A549 (cell line): ENCODE data around the gene TMEM151A. TPM values are rescaled to one million over a fixed set of nuclear protein-coding genes. Genes with fewer than 3 reads are reported as not detected.
A peak's percentile ranks its signal among the peaks of the same experiment; 100 is the strongest.

Experiments
- ATAC-seq, 2 experiments: fragments of 200-7000 bp in 1 of 2; fragments of >200 bp in 1 of 2; cut with Nextera tagmentation in 1 of 2; cut with Tn5 transposase in 1 of 2; 3 replicates each; pipeline versions ENCODE4 v1.8.0 to v1.9.1; 2018 to 2020; ENCODE audit warnings: mild to moderate bottlenecking in 1 of 2, moderate library complexity in 1 of 2
- CTCF ChIA-PET: fragments of 300-600 bp; sonication (Branson Sonifier 250); formaldehyde crosslinking; extraction: SDS; loops from one replicate; lab custom pipeline; 2021; ENCODE audit warnings: antibody characterized with exemption, inconsistent platforms; lab: Yijun Ruan, JAX
- POLR2A ChIA-PET: fragments of 350-600 bp; formaldehyde crosslinking; extraction: SDS; loops from one replicate; lab custom pipeline; 2021; ENCODE audit warnings: antibody characterized with exemption, inconsistent platforms; lab: Yijun Ruan, JAX
- DNase-seq, 2 experiments: peaks; one replicate each; pipeline versions ENCODE4 v3.0.0 to v3.0.0-alpha.2; 2011 to 2016; ENCODE audit warnings: low read depth in 1 of 2, low spot score in 1 of 2
- FAIRE-seq: peaks from 2 replicates; lab custom pipeline; 2011; peaks lifted over from hg19 to GRCh38; lab: Jason Lieb, UNC
- H3K27ac ChIP-seq, 2 experiments: fragments of >200 bp; sonication (Bioruptor Twin); formaldehyde crosslinking; 3 replicates each; pipeline ENCODE4 v1.5.1; 2016 to 2017
- H3K4me1 ChIP-seq: fragments of >200 bp; sonication (Bioruptor Twin); formaldehyde crosslinking; 3 replicates; pipeline ENCODE4 v1.6.1; 2016
- H3K4me2 ChIP-seq: fragments of >200 bp; sonication (Bioruptor Twin); formaldehyde crosslinking; 3 replicates; pipeline ENCODE4 v1.6.1; 2016
- H3K4me3 ChIP-seq: fragments of >200 bp; sonication (Bioruptor Twin); formaldehyde crosslinking; 3 replicates; pipeline ENCODE4 v1.5.1; 2016
- H3K9me3 ChIP-seq: fragments of >200 bp; sonication (Bioruptor Twin); formaldehyde crosslinking; 3 replicates; pipeline ENCODE4 v1.6.1; 2016
- BHLHE40 ChIP-seq: IDR thresholded peaks from 2 replicates; pipeline ENCODE4 v1.6.1; 2012; ENCODE audit warnings: low read depth, low read length, inconsistent platforms
- CEBPB ChIP-seq, 2 experiments: fragments of >200 bp in 1 of 2; sonication (Bioruptor Twin) in 1 of 2; formaldehyde crosslinking in 1 of 2; IDR thresholded peaks; 2 replicates each; pipeline ENCODE4 v1.6.1; 2012 to 2016
- CHD2 ChIP-seq: fragments of 150-350 bp; IDR thresholded peaks from 2 replicates; pipeline ENCODE4 v1.6.1; 2014; ENCODE audit warnings: low read length; ENCODE audit not compliant: partially characterized antibody
- EHMT2 ChIP-seq: fragments of 200-600 bp; sonication (generic); IDR thresholded peaks from 2 replicates; pipeline ENCODE4 v1.6.1; 2016; ENCODE audit warnings: antibody characterized with exemption, low read depth, mild to moderate bottlenecking, moderate library complexity
- EP300 ChIP-seq, 2 experiments: fragments of >200 bp; sonication (Bioruptor Twin); formaldehyde crosslinking; IDR thresholded peaks; 2 replicates in 1 of 2; 3 replicates in 1 of 2; pipeline ENCODE4 v1.6.1; 2016 to 2017
- ESRRA ChIP-seq: fragments of 150-350 bp; IDR thresholded peaks from 2 replicates; pipeline ENCODE4 v1.6.1; 2014; ENCODE audit warnings: mild to moderate bottlenecking, low read length, borderline replicate concordance
- FOSB ChIP-seq: fragments of 250-450 bp; sonication (Bioruptor Pico); IDR thresholded peaks from 2 replicates; pipeline ENCODE4 v1.5.0; 2020; ENCODE audit warnings: mild to moderate bottlenecking, moderate library complexity
- HOXB13 ChIP-seq: fragments of 250-450 bp; sonication (Bioruptor Pico); IDR thresholded peaks from 2 replicates; pipeline ENCODE4 v1.5.0; 2020; ENCODE audit warnings: low read depth, mild to moderate bottlenecking, moderate library complexity
- JUN ChIP-seq, 2 experiments: fragments of >200 bp; sonication (Bioruptor Twin); formaldehyde crosslinking; IDR thresholded peaks; 2 replicates in 1 of 2; 3 replicates in 1 of 2; pipeline ENCODE4 v1.6.1; 2016 to 2017
- MAFK ChIP-seq: fragments of 450-650 bp; IDR thresholded peaks from 2 replicates; pipeline ENCODE4 v1.6.1; 2014; ENCODE audit not compliant: partially characterized antibody
- NPAS2 ChIP-seq: fragments of 250-450 bp; sonication (Bioruptor Pico); IDR thresholded peaks from 2 replicates; pipeline ENCODE4 v1.8.0; 2022; ENCODE audit warnings: mild to moderate bottlenecking, moderate library complexity, borderline replicate concordance
- POLR2AphosphoS2 ChIP-seq: conservative IDR thresholded peaks from 2 replicates; pipeline ENCODE4 v1.6.1; 2012; ENCODE audit warnings: low read length, improper control_type of control experiment, inconsistent platforms
- RARB ChIP-seq: fragments of 250-450 bp; sonication (Bioruptor Pico); IDR thresholded peaks from 2 replicates; pipeline ENCODE4 v1.8.0; 2021; ENCODE audit warnings: mild to moderate bottlenecking, moderate library complexity
- RCOR1 ChIP-seq: fragments of 150-350 bp; IDR thresholded peaks from 2 replicates; pipeline ENCODE4 v1.6.1; 2014; ENCODE audit warnings: antibody characterized with exemption, low read length, low read depth
- RFX5 ChIP-seq: fragments of 450-650 bp; IDR thresholded peaks from 2 replicates; pipeline ENCODE4 v1.7.1; 2014; ENCODE audit warnings: antibody characterized with exemption, mild to moderate bottlenecking, moderate library complexity
- SMC3 ChIP-seq: fragments of >200 bp; sonication (Bioruptor Twin); formaldehyde crosslinking; IDR thresholded peaks from 3 replicates; pipeline ENCODE4 v1.6.1; 2018; ENCODE audit warnings: inconsistent platforms
- TFCP2L1 ChIP-seq: fragments of 250-450 bp; sonication (Bioruptor Pico); IDR thresholded peaks from 2 replicates; pipeline ENCODE4 v1.5.0; 2021; ENCODE audit warnings: mild to moderate bottlenecking
- TP53 ChIP-seq: fragments of 250-450 bp; sonication (Bioruptor Pico); IDR thresholded peaks from 2 replicates; pipeline ENCODE4 v1.5.0; 2021; ENCODE audit warnings: mild to moderate bottlenecking, moderate library complexity
- ZC3H11A ChIP-seq: fragments of 450-650 bp; IDR thresholded peaks from 2 replicates; pipeline ENCODE4 v1.6.1; 2014; ENCODE audit warnings: antibody characterized with exemption, mild to moderate bottlenecking
- ZSCAN20 ChIP-seq: fragments of 250-450 bp; sonication (Bioruptor Pico); IDR thresholded peaks from 2 replicates; pipeline ENCODE4 v1.8.0; 2022; ENCODE audit warnings: mild to moderate bottlenecking, moderate library complexity
- WGBS: methylation state at CpG from one replicate; pipeline ENCODE4 v1.1.6; 2017; ENCODE audit errors: missing lambda C conversion rate; 5-methylcytosine and 5-hydroxymethylcytosine counted together
- polyA plus RNA-seq, 4 experiments: library from polyadenylated mRNA; depleted of rRNA in 3 of 4; stranded (reverse); fragments of >200 nt; fragmentation: RNase III in 1 of 4; extraction: RNeasy Plus Mini Kit Qiagen cat#74134 plus additional on column Dnase treatment in 1 of 4; gene quantifications; 2 replicates in 3 of 4; 3 replicates in 1 of 4; pipeline ENCODE4 v1.2.3, GENCODE V29; 2011 to 2017
- TF ChIP-seq, protein P1 (sequence below): fragments of 450-650 bp; IDR thresholded peaks from 2 replicates; pipeline ENCODE4 v1.6.1; 2014; ENCODE audit warnings: antibody characterized with exemption

TMEM151A gene
- polyA plus RNA-seq, 2 of the 4 experiments (the other 2 are of a cell fraction): 0.44 to 1.8 TPM

DNA sequence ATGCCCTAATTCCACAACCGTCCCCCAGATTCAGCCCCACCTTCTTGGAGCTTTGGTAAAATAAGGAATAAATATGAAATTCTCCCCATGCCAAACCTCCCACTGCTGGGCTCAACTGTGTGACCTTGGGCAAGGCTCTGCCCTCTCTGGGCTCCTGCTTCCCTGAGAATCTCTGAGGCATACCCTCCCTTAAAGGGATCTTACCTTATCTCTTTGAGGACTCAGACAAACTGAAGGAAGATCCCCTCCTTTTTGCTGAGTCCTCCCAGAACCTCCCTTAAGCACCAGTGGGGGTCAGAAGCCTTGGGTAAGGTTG is 22.4 kb downstream of the TMEM151A start:
- WGBS: 100% methylated on average over 1 of the region's 1 CpG
- ATAC-seq: no peak
- H3K9me3 ChIP-seq: no peaks in the 10 kb centered on the region
- no peak overlapping the region for H3K4me2 ChIP-seq
- no peak overlapping the region for H3K4me3 ChIP-seq
- peaks cover 29% of the 10 kb centered on the region for H3K4me1 ChIP-seq
- no peak for FAIRE-seq
- 0 out of 6 replicates have a peak overlapping the region, but pooled peaks of 1 of the 2 experiments have one; percentile 87 for H3K27ac ChIP-seq
- TF ChIP-seq NPAS2: no peak
- TF ChIP-seq TP53 (CRISPR knock-in tag): no peak
- no peak for TF ChIP-seq RARB (CRISPR knock-in tag)
- no peak for TF ChIP-seq RFX5
- TF ChIP-seq CHD2: no peak
- no peak for TF ChIP-seq CEBPB (IDR thresholded peaks at IDR 0.05)
- TF ChIP-seq BHLHE40: no peak
- TF ChIP-seq ZC3H11A: no peak
- no peak for TF ChIP-seq FOSB (CRISPR knock-in tag)
- no peak for TF ChIP-seq MAFK
- TF ChIP-seq, protein P1, sequence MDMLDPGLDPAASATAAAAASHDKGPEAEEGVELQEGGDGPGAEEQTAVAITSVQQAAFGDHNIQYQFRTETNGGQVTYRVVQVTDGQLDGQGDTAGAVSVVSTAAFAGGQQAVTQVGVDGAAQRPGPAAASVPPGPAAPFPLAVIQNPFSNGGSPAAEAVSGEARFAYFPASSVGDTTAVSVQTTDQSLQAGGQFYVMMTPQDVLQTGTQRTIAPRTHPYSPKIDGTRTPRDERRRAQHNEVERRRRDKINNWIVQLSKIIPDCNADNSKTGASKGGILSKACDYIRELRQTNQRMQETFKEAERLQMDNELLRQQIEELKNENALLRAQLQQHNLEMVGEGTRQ: no peak
- no peak for DNase-seq
- POLR2A ChIA-PET: no interaction called here
- CTCF ChIA-PET: interaction anchor here (1.1 to 12.2 kb wide), 10 partner anchors 11 to 75 kb away, joined by 3 to 247 read pairs (median 38); partner anchors contain the start of genes B4GAT1, BRMS1 and RIN1

DNA sequence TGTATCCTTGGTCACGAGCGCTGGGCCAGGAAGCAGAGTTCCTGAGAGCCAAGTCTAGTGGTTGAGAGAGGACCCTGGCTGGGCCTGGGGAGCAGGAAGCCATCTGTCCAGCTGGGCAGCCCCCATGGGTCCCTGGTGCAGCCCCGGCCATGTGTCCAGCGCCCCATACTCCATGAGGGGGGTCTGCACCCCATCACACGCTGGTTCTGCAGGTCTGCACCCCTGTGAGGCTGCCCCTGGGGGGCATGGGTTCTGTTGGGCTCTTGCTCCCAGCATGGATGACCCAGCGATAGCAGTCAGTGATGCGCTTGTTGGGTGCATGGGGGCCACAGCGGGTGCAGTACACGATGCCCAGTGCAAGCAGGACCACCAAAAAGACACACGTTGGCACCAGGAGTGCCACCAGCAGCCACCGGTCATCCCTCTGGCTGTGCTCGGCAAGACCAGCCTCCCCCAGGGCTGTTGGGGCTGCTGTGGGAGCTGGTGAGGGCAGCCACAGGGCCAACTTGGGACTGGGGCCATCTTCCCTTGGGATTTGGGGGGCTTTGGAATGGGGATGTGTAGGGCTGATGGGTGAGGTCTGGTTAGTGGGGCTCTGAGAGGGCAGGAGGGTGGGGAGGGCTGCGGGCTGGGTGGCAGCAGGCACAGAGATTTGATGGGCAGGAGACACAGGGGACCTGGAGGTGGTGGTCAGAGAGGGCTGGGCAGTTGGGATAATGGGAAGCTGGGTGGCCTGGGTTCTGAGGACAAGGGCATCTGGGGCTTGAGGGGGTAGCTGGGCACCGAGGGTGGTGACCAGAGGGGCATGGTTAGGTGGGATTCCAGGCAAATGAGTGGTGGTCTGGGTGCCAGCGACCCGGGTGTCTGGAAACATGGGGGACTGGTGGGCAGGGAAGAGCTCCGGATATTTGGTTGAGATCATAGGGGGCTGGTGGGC is 23.1 kb downstream of the TMEM151A start:
- Histone ChIP-seq H3K4me2 (no peak overlapping the region), H3K4me3 (no peak overlapping the region), H3K27ac (no peak overlapping the region), H3K4me1 (peaks cover 29% of the 10 kb centered on the region), H3K9me3 (no peaks in the 10 kb centered on the region)
- DNase-seq (no peak), ATAC-seq (no peak), FAIRE-seq (no peak)
- WGBS: 77% methylated on average over 15 of the region's 17 CpGs
- CTCF ChIA-PET: interaction anchor here (0.9 to 12.2 kb wide), 7 partner anchors 10 to 74 kb away, joined by 3 to 247 read pairs (median 4); partner anchors contain the start of gene RIN1
- POLR2A ChIA-PET: no interaction called here
- TF ChIP-seq ZSCAN20 (CRISPR knock-in tag): no peak

DNA sequence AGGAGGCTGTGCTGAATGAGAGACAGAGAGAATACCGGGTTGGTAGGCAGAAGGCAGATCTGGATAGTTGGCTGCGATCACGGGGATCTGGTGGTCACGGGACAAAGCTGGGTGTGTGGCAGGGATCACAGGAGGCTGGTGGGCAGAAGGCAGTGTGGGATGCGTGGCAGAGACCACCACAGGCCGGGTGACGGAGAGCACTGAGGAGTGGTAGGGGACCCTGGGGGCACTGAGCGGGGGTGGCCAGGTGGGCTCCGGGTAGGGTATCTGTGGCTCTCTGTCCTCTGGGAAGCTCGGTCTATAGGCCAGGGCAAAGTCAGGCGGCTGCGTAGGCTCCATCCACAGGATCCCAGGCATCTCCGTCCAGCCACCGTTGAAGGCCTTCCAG is 23.8 kb downstream of the TMEM151A start:
- CTCF ChIA-PET: interaction anchor here (0.9 to 12.2 kb wide), 5 partner anchors 17 to 73 kb away, joined by 3 to 247 read pairs (median 4); partner anchors contain the start of gene RIN1
- H3K4me3 ChIP-seq: no peak overlapping the region

More for the DNA sequence above, 23.8 kb downstream of the TMEM151A start:
- WGBS: 87% methylated on average over 14 of the region's 14 CpGs
- Histone ChIP-seq H3K4me1 (peaks cover 29% of the 10 kb centered on the region), H3K9me3 (no peaks in the 10 kb centered on the region), H3K27ac (no peak overlapping the region), H3K4me2 (no peak overlapping the region)
- FAIRE-seq: no peak
- TF ChIP-seq POLR2AphosphoS2 (no peak), TFCP2L1 (CRISPR knock-in tag) (no peak), EHMT2 (no peak), ZC3H11A (no peak), CEBPB (IDR thresholded peaks at IDR 0.05) (no peak), ZSCAN20 (CRISPR knock-in tag) (no peak), MAFK (no peak), RCOR1 (no peak), SMC3 (no peak), HOXB13 (no peak), ESRRA (no peak), EP300 (IDR thresholded peaks at IDR 0.05) (no peak), JUN (IDR thresholded peaks at IDR 0.05) (no peak)
- DNase-seq: no peak
- POLR2A ChIA-PET: no interaction called here
- ATAC-seq: no peak
